NCI-H2171 (cell line): ENCODE results near the gene KRTAP19-5.
"Not testable (repeated sequence)": the region's sequence is repeated elsewhere in the genome, so short reads cannot be mapped to it uniquely, and the experiment has no call there.

Experiments
- DNase-seq: peaks from one replicate; lab custom pipeline; 2025; lab: John Stamatoyannopoulos, UW

Gene KRTAP19-5

DNA sequence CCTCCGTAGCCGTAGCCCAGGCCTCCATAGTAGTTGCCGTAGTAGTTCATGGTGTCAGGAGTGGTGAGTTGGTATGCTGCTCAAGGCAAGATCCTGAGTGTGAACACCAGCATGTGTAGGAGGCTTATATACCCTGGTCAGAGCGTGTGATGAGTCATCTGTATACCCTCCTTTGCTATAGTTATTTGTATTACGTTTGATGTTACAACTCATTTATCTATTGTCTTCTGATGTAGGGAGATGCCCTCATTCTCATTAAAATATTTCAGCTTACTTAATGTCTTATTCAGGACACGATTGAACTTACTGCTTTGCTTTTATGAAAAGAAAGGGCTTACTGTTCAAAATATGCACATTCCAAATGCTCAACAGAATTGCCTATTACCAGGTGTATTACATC is at the start of gene KRTAP19-5:
KRTAP19-5 (minus strand) TSS at position 101 of the 400 bp plus-strand sequence; CDS start at position 50, 51 bp downstream.
- no peak for DNase-seq

DNA sequence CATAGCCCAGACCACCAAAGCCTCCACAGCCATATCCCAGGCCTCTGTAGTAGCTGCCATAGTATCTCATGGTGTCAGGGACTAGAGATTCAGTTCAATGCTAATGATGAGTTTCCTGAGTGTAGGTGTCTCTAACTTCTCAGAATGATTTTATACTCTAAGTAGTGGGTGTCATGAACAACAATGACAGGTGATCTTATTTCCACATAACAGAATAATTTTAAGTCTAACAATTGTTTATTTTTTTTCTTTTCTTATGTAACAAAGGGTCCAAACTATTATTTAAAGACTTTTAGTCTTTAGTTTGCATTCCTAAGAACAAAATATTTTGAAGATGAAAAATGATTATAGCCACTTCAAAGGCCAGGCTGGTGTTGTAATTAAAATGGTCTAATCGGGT is 39.8 kb upstream of the KRTAP19-5 start, which contains the start of gene KRTAP19-6:
KRTAP19-6 (minus strand) TSS at position 101 of the 400 bp plus-strand sequence; CDS start at position 70, 31 bp downstream.
- DNase-seq = no peak

DNA sequence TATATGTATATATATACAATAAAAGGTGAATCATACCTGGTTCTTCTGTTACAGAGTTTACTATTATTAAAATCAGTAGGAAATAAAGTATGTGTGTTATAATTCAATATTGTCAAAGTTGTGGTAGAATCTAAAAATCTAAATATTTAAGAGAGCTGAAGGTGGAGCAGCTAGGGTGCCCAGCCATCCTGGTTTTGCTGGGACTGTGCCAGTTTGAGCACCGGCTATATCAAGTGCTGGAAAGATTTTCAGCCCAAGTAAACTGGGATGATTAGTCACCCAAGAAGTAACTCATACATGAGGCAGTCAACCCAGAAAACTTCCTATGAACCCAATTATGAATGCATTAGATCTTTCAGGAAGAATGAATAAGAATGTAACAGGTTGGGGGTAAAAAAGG is 16.9 kb upstream of the KRTAP19-5 start:
- DNase-seq = no peak

DNA sequence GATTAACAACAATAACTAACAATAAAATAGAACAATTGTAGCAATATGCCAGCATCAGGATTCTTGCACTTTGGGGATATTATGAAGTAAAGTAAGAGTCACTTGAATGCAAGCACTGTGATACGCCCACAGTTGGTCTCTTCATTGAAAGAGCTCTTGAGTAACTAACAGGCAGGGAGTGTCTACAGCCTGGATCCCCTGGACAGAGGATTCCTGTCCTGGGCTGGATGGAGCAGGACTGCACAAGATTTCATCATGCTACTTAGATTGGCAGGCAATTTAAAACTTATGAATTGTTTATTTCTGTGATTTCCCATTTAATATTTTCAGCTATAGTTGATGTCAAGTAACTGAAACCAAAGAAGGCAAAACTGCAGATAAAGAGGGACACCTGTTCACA is 13.7 kb upstream of the KRTAP19-5 start:
- no peak for DNase-seq

DNA sequence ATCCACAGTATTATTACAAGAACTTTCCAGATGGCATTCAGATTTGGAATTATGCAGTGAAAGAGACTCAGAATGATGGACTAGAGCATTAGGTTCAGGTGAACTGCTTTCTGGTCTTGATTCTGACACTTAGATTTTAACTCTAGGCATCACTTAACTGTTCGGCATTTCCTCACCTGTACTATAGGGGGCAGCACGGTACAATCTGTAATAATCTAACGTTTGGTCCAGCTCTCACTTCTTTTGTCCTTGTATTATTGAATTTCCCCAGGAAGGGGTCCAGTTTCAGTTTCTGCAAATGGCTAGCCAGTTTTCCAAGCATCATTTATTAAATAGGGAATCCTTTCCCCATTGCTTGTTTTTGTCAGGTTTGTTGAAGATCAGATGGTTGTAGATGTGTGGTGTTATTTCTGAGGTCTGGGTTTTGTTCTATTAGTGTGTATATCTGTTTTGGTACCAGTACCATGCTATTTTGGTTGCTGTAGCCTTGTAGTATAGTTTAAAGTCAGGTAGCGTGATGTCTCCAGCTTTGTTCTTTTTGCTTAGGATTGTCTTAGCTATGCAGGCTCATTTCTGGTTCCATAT is 3.8 kb upstream of the KRTAP19-5 start:
- DNase-seq = not testable (repeated sequence)

DNA sequence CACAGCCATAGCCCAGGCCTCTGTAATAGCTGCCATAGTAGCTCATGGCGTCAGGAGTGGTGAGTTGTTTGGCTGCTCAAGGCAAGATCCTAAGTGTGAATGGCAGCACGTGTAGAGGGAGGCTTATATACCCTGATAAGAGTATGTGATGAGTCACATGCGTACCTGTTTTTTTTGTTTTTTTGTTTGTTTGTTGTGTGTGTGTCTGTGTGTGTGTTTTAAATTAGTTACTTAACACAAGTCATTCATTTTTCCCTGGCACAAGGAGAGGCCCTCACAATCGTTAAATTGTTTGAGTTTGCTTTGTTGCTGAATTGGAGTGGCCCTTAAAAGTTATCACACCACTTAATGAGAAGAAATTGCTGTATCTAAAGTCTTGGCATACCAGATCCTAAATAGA is 4.9 kb downstream of the KRTAP19-5 start, which contains the start of gene KRTAP19-4:
KRTAP19-4 (minus strand) TSS at position 101 of the 400 bp plus-strand sequence; CDS start at position 46, 55 bp downstream.
- DNase-seq = no peak

DNA sequence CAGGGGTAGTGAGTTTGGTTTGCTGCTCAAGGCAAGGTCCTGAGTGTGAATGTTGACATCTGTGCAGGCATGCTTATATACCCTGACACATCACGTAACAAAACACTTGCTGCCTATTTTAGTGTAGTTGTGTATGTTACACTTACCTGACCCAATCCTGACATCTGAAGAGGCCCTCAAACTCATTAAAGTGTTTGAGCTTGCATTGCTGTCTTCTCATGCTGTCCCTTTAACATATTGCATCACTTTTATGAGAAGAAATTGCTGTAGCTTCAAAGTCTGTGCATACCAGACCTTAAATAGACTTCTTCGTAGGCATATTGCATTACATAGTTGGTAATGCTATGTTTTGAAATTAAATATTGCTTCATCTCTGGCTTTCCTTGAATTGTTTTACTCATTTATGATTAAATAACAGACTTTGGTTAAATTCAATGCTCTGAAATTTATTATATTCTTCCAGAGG is 9.9 kb downstream of the KRTAP19-5 start, which contains the start of gene KRTAP19-3:
KRTAP19-3 (minus strand) TSS at position 51 of the 466 bp plus-strand sequence. CDS start 56 bp downstream, outside the sequence.
- no peak for DNase-seq

DNA sequence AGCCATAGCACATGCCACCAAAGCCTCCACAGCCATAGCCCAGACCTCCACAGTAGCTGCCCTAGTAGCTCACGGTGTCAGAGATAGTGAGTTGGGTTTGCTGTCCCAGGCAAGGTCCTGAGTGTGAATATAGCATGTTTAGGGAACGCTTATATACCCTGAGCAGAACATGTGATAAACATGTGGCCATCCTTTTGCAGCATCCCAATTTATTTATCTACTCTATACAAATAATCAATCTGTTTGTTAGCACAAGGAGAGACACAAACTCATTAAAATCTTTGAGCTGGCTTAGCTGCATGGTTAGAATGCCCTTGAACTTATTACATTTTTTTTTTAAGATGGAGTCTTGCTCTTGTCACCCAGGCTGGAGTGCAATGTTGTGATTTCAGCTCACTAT is 14.6 kb downstream of the KRTAP19-5 start, which contains the start of gene KRTAP19-2:
KRTAP19-2 (minus strand) TSS at position 101 of the 400 bp plus-strand sequence; CDS start at position 13, 88 bp downstream.
- DNase-seq = no peak

DNA sequence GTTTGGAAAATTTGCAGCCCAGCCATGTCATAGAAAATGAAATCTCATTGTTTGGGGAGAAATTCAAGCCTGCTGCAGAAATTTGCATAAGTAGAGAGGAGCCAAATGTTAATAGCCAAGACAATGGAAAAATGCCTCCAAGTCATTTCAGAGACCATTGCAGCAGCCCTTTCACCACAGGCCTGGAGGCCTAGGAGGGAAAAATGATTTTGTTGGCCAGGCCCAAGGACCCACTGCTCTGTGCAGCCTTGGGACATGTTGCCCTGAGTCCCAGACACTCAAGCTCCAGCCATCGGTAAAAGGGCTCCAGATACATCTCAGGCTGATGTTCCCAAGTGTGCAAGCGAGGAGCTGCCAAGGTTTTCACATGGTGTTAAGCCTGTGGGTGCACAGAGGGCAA is 15.8 kb downstream of the KRTAP19-5 start:
- DNase-seq = no peak

DNA sequence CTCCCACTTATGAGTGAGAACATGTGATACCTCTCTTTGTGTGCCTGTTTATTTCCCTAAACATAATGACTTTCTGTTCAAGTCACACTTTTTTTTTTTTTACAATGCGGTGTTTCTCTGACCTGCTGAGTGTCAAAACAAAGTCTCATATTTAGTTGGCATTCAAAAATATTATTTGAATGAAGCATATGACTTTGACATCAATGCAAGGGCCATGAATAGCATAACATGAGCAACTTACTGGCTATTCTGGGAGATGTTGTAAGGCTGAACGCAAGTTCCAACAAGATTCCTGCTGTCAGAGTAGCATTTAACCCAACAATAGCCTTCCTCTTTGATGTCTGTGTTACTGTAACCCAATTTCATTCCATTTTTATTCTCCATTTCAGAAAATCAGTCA is 19.8 kb downstream of the KRTAP19-5 start:
- DNase-seq = no peak

DNA sequence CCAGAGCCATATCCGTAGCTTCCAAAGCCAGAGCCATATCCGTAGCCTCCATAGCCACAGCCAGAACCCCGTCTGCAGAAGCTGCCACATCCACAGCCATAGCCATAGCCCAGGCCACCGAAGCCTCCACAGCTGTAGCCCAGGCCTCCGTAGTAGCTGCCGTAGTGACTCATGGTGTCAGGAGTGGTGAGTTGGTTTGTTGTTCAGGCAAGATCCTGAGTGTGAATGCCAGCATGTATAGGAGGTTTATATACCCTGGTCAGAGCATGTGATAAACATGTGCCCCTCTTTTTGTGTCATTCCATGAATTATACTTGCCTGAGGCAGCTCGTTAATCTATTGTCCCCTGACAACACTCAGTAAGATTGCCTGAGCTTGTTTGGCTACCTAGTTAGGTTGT is 21.8 kb downstream of the KRTAP19-5 start, which contains the start of gene KRTAP19-1:
KRTAP19-1 (minus strand) TSS at position 223 of the 400 bp plus-strand sequence; CDS start at position 173, 50 bp downstream.
- DNase-seq = no peak

DNA sequence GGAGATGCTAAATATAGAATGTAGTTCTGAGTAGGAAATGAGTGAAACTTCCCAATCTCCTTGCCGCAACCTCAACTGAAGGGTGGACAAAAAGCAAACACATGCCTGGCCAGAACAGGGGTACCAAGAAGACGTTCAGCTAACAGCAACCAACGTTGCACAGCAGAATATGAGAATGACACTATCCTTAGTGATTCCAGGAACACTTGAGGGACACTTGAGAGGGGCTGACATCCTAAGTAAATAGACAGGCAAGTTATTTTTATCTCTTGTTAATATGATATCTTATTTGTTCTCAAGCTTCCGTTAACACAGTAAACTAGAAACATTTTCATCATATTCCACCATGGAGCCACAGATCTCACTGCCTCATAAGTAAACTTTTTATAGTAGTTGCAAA is 22.7 kb downstream of the KRTAP19-5 start:
- DNase-seq = no peak

DNA sequence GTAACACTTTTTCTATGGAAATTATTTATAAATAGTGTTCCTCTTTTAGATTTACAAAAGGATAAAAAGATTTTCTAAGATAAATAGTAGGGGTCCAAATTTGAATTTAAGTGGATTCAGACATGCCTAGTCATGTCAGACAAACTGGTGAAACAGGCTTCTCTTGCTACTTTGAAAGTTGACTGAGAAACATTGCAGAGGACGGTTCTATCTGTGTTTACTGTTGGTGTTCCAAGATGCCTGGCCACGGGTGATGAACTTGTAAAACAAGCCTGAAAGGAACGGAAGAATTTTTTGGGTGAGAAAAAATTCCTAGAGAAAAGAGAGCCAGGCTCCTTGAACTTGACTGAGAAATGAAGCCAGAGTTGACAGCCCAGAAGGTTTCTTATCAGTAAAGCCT is 23.9 kb downstream of the KRTAP19-5 start:
- DNase-seq = no peak

DNA sequence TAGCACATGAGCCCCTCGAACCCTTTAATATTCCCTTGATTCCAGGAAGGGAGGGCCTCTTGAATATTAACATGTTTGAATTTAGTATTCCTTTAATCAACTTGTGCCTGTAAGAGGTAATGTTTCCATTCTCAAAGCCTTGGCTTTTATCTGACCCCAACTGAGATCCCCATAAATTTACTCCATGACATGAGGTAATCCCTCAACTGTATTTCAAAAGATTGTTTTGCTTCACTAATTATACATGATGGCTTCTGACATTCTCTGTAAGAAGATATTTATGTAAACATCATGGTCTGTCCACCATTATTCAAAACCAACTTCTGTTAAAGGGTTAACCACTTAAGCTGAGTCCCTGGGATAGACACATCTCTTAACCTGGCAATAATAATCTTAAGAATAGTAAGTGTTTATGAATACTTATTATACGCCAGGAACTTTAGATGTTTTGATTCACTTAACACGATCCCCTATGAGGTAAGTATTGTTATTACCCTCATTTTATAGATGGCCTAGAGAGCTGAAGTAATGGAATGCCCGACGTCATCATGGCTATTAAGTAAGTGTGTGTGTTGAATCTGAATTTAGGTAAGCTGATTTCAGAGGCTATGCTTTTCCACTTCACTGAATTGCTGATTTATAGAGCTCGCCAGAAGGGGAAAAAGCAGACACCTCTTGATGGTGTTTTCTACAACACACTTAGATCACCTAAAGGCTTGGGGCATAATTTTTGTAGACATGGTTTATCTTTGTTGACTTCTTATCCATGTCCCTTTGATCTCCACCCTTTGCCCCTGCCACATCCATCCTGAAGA is 32.8 kb downstream of the KRTAP19-5 start:
- no peak for DNase-seq

DNA sequence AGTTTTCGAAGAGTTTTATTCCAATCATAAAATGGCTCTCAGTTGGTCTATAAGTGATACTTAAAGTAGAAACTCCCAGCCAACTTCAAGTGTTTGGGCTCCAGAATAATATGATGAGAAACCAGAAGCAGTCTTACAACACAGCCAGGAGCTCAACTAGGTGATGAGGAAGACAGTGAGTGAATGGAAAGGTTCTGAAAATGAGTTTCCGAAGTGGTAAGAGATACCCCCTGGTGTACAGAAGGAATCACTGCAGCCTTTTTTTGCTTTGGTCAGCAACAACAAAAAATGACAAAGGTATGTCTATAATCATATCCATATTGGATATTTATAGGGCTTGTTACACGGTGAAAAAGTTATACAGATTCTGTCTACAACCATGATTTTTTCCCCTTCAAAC is 38.2 kb downstream of the KRTAP19-5 start:
- DNase-seq = no peak
